Left kidney (tissue), 2 donors: ENCODE results near the gene PKD2. TPM values are rescaled to one million over a fixed set of nuclear protein-coding genes. Genes with fewer than 3 reads are reported as not detected.
"Not testable (repeated sequence)": the region's sequence is repeated elsewhere in the genome, so short reads cannot be mapped to it uniquely, and the experiment has no call there.

Experiments
- DNase-seq: peaks from one replicate; pipeline ENCODE4 v3.0.0-alpha.2; 2013
- polyA plus RNA-seq: library from polyadenylated mRNA; unstranded; fragments of 120-200 nt; gene quantifications from one replicate; pipeline ENCODE4 v1.2.1, GENCODE V29; 2013; ENCODE audit not compliant: insufficient read length

PKD2 gene
- polyA plus RNA-seq, 1 donor = 98.1 TPM

DNA sequence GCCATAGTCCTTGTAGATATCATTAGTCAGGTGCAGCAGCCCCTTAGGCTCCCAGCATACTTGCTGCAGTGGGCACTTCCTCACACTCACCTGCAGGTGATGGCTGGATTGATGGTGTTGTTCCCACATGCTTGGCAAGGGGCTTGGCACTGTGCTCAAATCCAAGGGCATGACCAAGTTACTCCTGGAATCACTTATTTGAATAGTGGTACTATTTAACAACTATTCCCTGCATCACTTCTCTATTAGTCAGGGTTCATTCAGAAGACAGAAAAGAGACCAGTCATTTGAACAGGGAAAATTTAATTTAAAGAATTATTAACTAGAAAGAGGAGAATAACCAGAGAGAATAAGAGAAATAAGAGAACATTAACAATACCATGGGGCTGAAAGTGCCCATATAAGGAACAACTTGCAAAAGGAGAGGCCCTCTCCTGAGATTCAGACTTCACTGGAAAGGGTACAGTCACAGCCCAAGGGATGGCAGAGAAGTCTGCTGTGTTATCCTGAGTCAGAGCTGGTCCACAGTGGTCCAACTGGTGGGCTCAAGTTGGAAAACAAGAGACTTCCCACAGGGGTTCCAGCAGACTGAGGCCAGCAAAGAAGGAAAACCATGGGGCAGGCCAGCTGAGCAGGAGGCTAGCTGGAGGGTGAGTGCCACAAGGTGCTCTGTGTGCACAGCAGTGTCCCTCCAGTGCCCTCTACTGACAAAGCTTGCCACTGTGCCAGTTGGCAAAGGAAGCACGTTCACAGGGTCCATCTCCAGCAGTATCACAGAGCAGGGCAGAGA is 22.1 kb upstream of the PKD2 start:
- DNase-seq = peak; percentile 43

DNA sequence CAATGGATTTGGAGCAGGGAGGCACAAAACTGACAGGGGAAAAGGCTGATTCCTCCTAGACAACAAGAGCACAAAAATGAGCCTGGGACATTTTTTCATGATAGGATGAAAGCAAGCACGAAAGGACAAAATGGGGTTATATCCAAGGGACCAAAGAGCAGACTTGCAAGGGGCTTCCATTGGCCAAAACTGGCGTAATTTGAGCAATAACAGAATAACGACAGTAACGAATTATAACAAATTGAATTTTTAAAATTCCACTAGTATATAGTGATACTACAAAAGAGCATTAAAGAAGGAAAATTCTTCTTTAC is 21.6 kb upstream of the PKD2 start:
- no peak for DNase-seq

DNA sequence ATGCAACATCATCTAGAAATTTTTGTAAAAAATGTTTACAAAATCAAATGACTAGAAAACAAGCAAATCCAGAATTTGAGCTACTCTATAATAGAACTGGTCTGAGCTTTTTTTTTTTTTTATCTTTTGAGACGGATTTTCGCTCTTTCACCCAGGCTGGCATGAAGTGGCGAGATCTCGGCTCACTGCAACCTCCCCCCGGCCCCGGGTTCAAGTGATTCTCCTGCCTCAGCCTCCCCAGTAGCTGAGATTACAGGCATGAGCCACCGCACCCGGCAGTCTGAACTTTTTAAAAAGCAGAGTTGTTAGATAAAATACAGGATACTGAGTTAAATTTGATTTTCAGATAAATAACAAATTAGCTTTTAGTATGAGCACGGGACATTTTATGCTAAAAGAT is 20.9 kb upstream of the PKD2 start:
- DNase-seq = no peak

DNA sequence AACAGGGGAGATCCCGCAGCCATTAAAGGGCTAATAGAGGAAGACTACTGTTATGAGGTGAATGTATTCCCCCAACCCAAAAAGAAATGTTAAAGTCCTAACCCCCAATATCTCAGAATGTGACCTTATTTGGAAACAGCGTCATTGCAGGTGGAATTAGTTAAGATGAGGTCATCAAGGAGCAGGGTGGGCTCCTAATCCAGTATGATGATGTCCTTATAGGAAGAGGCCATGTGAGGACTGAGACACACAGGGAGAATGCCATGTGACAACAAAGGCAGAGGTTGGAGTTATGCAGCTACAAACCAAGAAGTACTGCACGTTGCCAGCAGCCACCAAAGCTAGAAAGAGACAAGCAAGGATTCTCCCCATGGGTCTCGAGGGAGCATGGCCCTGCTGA is 17.7 kb upstream of the PKD2 start:
- no peak for DNase-seq

DNA sequence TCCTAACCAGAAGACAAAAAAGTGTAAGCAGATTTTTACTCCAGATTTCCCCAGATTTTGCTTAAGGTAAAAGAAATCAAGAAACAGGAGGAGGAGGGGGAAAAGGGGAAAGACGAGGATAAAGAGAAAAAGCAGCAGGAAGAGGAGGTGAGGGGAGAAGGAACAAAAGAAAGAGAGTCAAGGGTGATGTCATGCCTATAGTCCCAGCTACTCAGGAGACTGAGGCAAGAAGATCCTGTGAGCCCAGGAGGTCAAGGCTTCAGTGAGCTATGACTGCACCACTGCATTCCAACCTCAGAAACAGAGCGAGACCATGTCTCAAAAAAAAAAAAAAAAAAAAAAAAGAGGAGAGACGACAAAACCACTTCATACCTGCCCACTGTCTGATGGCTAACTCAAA is 12.0 kb upstream of the PKD2 start:
- no peak for DNase-seq

DNA sequence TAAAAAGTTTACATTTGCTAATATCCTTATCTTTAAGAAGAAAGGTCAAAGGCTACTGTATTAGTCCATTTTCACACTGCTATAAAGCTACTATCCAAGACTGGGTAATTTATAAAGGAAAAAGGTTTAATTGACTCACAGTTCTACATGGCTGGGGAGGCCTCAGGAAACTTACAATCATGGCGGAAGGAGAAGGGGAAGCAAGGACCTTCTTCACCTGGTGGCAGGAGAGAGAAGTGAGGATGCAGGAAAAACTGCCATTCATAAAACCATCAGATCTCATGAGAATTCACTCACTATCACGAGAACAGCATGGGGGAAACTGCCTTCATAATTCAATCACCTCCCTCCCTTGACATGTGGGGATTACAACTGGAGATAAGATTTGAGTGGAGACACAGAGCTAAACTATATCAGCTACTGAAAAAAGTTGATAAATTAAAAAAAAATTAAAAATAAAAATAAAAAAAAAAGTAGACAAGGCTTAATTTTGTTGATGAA is 8.2 kb upstream of the PKD2 start:
- not testable (repeated sequence) for DNase-seq

DNA sequence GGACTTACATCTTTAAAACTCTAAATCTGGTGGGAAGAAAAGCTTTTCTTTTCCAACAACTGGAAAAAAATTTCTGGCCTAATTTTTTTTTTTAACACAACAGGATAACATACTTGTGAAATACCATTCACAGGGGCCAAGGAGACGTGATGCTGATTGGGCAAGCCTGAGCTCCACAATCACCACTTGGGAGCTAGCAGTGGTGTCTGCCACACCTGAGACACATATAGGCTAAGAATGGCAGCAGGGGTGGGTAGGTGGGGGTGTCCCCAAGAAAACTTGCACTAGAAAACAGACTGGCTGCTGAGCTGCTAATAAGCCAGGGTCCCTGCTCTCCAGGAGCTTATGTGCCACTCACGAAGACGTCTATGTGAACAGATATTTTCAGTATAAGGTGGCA is 5.6 kb upstream of the PKD2 start:
- no peak for DNase-seq

DNA sequence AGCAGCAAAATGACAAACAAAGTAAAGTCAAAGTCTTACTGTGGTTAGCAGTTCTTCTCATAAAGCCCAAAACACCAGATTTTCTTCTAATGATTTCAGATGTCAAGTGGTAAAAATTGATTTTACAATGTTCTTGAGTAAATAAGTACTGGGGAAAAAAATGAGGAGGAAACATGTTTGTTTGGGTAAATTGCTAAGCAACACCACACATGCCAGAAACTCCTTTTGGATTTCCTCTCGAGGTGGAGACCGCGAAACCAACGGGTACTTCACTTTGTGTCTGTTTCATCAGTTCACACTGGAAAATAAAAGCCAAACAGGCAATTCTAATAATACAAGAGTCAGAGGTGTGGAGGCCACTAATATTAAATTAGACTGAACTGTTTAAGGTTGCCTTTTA is 4.6 kb upstream of the PKD2 start:
- DNase-seq = no peak

DNA sequence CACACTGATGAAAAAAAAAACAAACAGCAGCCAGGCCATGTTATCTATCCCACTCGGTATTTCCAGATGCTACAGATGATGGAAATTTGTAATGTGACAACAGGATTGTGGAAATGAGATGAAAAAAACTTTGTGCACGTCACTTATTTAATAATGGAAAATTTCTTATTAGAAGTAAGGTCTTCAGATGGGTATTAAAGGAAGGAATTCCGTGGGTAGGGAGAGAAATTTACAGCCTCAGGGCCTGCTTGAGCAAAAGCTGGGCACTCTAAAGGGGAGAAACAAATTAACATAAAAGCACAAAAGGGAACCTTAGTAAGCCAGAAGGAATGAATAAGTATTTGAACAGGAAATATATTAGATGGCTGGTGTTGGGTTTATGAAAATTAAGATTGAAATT is 4.2 kb upstream of the PKD2 start:
- DNase-seq = no peak

DNA sequence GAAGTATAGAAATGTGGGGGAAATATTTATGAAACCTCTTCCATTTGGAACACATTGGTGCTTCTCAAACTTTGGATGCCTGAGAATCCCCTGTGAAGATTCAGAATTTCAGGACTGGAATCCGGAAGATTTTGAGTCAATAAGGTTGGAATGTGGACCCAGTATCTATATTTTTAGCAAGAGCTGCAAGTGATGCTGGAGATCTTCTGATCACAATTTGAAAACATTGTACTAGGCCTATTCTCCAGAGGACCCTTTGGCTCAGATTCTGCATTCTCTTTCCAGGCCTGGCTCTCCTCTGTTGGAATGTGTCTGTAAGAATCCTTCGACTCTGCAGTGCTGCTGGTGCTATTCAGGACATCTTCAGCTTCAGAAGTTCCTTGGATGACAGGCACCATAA is 2.4 kb upstream of the PKD2 start:
- no peak for DNase-seq

DNA sequence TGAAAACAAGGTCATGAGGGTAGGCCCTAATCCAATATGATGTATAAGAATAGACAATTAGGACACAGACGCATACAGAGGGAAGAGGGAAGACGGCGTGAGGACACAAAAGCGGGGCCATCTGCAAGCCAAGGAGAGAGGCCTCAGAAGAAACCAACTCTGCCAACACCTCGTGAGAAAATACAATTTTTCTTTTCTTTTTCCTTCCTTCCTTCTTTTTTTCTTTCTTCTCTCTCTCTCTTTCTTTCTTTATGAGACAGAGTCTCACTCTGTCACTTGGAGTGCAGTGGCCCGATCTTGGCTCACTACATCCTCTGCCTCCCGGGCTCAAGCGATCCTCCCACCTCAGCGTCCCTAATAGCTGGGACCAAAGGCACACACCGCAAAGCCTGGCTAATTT is 1.5 kb upstream of the PKD2 start:
- no peak for DNase-seq

DNA sequence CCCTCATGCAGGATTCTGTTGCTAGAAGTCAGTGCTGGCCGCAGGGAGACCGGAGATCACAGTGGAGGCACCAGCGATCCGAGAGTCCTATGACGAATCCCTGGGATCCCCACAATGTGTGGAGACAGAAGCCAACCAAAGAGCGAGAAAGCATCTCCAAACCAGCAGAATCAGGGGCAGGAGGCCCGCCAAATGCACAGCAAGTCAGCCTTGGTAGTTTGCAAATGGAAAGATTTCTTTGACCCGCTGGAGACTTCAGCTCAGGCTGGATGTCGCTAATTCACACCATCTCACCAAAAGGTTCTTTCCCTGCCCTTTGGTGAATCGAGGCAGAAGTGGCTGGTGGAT is 505 bp upstream of the PKD2 start:
- DNase-seq = no peak

DNA sequence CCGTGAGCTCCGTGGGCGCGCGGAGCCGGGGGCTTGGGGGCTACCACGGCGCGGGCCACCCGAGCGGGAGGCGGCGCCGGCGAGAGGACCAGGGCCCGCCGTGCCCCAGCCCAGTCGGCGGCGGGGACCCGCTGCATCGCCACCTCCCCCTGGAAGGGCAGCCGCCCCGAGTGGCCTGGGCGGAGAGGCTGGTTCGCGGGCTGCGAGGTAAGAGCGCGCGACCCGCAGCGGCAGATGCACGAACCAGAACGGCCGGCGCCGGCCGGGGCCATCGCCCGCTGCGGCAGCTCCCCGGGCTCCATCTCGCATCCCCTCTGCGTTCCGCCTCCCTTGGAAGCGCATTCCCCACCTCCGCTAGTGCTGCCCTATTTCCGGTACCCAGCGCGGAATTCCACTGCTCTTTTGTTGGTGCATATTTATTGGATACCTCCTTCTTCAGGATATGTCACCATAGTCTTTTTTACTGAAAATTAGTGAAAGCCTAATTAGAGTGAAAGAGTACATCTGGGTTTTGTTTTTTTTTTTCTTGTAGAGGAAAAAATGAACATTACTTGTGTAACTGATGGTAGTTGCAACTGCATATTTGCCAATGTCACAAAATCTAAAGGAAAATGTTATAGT is 797 bp downstream of the PKD2 start:
- peak; percentile 42 for DNase-seq

DNA sequence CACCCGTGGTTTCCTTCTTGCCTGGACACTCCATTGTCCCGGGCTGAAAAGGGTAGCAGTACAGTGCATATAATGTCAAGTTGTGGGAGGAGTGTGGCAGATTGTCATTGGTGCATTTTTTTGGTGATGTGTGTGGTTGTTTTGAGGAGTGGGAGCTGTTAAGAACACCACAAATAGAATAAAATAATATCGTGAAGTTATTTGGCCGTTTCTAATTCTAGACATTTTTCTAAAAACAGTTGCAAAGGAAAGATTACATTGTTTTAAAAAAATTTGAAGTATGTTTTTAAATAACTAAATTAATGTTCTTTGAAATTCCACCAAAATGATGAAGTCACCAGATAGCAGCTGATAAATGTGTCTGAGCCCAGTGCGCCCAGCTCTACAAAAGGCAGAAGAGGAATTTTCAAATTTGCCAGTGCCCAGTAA is 1.3 kb downstream of the PKD2 start:
- DNase-seq = no peak

DNA sequence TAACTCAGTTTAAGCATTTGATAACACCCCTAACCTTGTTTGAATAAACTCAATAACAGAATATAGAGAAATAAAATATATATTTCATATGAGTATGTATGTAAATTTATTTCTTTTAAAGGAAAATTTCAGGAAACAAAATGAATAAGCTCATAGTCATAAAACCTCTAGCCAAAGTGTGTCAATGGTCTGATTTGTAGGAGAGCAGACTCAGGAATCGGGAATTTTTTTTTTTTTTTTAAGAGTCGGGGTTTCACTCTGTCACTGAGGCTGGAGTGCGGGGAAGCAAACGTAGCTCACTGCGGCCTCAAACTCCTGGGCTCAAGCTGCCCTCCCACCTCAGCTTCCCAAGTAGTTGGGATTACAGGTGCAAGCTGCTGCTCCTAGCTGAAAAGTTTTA is 2.4 kb downstream of the PKD2 start:
- DNase-seq = no peak

DNA sequence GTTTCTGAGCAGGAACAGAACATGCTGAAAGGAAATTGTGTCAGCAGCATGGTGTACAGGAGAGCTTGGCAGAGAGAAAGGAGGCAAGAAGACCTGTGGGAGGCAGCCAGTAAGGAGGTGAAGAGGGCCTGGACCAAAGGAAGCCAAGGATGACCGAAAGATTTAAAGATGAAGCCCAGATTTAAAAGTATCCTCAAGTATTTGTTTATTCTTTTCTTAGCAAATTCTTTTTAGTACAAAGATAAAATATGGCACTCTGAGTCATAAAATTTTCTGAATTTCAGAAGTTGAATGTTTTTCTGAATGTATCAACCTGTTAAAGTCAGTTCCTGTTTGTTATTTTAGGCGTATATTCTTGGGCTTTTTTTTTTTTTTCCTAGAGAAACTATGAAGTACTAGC is 3.5 kb downstream of the PKD2 start:
- no peak for DNase-seq

DNA sequence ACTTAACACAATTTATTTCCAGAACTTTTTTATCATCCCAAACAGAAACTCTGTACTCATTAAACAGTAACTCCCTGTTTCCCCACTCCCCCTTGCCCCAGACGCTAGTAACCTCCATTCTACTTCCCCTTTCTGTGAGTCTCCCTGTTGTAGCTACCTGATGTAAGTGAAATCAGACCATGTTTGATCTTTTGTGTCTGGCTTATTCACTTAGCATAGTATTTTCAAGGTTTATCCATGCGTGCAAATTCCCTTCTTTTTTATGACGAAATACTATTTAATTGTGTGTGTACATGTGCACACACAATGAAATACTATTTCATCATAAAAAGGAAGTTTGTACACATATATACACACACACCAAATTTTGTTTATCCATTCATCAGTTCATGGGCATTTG is 5.2 kb downstream of the PKD2 start:
- DNase-seq = no peak

DNA sequence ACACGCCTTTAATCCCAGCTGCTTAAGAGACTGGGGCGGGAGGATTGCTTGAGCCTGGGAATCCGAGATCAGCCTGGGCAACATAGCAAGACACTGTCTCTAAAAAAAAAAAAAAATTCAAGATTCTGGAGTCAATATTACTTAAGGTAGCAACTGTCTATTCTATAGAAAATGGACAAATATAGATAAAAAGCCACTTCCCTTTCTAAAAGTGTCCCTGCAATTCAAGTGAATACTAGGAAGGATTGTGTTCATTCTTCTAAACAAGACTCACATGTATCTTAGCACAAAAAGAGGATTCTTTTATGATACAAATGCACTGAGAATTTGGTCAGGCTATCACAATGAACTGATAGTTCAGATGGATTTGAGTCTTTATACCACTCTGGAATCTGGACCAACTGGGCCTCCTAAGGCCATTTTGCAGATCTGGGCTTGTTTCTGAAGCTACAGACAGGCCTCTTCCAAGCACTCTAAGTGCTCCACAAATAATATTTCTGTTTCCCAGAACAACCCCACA is 7.0 kb downstream of the PKD2 start:
- no peak for DNase-seq

DNA sequence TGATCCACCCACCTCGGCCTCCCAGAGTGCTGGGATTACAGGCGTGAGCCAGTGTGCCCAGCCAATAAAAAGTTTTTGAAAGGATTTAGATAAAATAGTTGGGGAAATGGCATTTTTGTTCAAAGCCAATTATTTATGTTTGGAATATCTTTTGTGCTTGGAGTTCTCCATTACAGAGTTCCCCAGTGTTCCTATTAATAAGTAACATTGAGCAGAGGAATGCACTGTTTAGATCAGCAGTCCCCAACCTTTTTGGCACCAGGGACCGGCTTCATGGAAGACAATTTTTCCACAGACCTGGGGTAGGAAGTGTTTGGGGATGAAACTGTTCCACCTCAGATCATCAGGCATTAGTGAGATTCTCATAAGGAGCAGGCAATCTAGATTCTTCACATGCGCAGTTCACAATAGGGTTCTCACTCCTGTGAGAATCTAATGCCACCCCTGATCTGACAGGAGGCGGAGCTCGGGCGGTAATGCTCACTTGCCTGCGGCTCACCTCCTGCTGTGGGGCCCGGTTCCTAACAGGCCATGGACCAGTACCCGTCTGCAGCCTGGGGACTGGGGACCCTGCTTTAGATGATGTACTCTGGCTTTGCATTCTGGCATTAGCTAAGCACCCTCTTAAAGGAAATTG is 8.3 kb downstream of the PKD2 start:
- DNase-seq = no peak

DNA sequence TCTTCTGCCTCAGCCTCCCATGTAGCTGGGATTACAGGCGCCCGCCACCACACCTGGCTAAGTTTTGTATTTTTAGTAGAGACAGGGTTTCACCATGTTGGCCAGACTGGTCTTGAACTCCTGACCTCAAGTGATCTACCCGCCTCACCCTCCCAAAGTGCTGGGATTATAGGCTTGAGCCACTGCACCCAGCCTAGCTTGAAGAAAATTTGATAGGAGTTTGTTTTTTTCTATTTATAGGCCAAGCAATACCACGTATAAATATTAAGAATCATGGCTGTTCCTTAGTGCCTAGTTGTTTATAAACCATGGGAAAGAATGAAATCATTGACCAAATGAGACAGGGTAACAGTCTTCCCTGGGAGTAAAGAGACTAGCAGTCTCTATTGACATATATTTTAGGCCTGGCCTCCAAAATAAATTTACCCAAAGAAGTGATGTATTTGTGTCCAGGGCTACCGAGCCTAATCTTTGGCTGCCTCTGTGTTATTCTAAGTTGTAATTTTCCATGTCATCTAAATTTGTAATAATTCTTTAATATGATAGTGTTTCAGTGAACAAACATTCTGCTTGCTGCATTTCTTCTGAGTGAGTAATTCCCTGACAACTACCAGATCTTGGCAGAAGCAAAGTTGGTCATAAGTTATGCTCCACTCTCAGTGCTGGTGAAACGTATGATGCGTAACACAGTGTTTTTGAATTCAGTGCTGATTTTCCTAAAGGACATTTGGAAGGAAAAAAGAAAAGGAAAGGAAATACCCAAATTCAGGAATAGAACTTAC is 10.3 kb downstream of the PKD2 start:
- DNase-seq = no peak

DNA sequence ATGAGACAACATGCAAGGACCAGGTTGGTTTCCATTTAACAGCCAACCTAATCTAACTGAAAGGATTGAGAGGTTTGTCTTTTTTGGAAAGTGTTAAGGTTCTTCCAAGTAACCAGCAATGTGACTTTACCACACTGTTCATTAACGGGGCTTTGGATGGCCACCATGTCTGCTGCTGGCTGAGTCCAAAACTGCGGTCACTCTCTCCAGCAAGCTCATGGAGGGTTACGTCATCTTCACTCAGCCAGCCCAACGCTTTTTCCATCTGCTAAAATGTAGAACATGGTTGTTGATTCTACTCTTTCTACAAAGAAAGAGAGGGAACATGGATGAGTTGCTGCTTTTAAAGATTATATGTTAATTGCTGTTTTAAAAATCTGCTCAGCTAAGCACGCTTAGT is 11.0 kb downstream of the PKD2 start:
- no peak for DNase-seq

DNA sequence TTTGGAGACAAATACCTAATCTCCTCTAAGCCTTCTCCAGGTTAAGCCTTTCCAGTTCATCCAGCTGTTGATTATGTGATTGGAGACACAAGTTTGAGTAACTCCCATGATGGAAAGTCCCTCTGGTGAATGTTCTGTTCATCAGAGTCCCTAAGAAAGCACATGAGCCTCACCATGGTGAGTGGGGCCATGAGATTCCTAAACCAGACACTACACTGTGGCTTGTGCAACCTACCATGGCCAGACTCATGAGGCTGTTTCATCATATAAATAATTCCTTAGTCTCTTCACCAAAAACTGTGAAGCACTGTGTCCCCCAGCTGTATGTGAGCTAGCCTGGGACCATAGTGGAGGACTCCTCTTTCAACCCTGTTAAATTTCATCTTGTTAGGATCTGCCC is 14.4 kb downstream of the PKD2 start:
- no peak for DNase-seq

DNA sequence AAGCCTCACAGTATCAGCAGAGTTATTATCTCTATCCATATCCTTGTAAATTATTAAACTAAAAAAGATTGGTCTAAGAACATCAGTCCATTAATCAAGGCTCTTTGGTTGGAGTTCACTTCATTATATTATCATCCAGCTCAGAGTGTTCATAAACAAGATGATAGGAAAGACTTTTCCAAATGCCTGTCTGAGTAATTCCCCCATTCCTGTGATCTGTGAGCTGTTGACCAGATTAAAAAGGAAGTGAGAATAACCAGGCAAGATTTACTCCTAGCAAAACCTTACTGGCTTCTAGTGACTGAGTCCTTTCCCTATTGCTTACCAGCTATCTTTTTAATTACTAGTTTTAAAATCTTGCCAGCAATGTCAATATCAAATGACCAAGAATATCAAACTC is 14.9 kb downstream of the PKD2 start:
- DNase-seq = no peak
